OCI-LY1 (cell line): ENCODE data around the gene FRMD4A.

ENCODE experiments used
- H2AFZ ChIP-seq: fragments of 200-600 bp; sonication (generic), shearing (Covaris generic); 2 replicates; pipeline ENCODE4 v1.6.0; 2014; ENCODE audit warnings: antibody characterized with exemption, mild to moderate bottlenecking, low read length
- H3F3A ChIP-seq: fragments of 200-600 bp; sonication (generic), shearing (Covaris generic); 2 replicates; pipeline ENCODE4 v1.6.0; 2014; ENCODE audit warnings: mild to moderate bottlenecking, antibody characterized with exemption, low read length, moderate library complexity; ENCODE audit not compliant: insufficient read depth
- H3K27ac ChIP-seq: fragments of 200-600 bp; sonication (generic); 2 replicates; pipeline ENCODE4 v1.5.1; 2014; ENCODE audit warnings: low read length, mixed run types, mild to moderate bottlenecking, low read depth; ENCODE audit not compliant: poor library complexity, severe bottlenecking
- H3K27me3 ChIP-seq: fragments of 200-600 bp; sonication (generic); 2 replicates; pipeline ENCODE4 v1.6.0; 2014; ENCODE audit warnings: antibody characterized with exemption, mild to moderate bottlenecking, low read length, moderate library complexity; ENCODE audit not compliant: insufficient read depth
- H3K36me3 ChIP-seq: fragments of 200-600 bp; sonication (generic); 2 replicates; pipeline ENCODE4 v1.6.1; 2014; ENCODE audit warnings: mild to moderate bottlenecking, antibody characterized with exemption, low read length, moderate library complexity, mixed read lengths; ENCODE audit not compliant: insufficient read depth
- H3K4me1 ChIP-seq: fragments of 200-600 bp; sonication (generic); 2 replicates; pipeline ENCODE4 v1.5.1; 2014; ENCODE audit warnings: mild to moderate bottlenecking, low read length, moderate library complexity; ENCODE audit not compliant: insufficient read depth, severe bottlenecking
- H3K4me2 ChIP-seq: fragments of 200-600 bp; sonication (generic), shearing (Covaris generic); 2 replicates; pipeline ENCODE4 v1.6.1; 2014; ENCODE audit warnings: low read length
- H3K4me3 ChIP-seq: fragments of 200-600 bp; sonication (generic); 2 replicates; pipeline ENCODE4 v1.5.1; 2014; ENCODE audit warnings: low read length, low read depth, mild to moderate bottlenecking, mixed read lengths; ENCODE audit not compliant: poor library complexity, severe bottlenecking
- H3K79me2 ChIP-seq: fragments of 200-600 bp; shearing (Covaris generic); 2 replicates; pipeline ENCODE4 v1.6.1; 2016; ENCODE audit warnings: mixed run types, low read length, mixed read lengths; ENCODE audit not compliant: insufficient read depth
- H3K9ac ChIP-seq: fragments of 200-600 bp; sonication (generic), shearing (Covaris generic); 2 replicates; pipeline ENCODE4 v1.6.1; 2014; ENCODE audit warnings: mild to moderate bottlenecking, low read length, mixed read lengths
- H3K9me2 ChIP-seq: fragments of 200-600 bp; sonication (generic), shearing (Covaris generic); 2 replicates; pipeline ENCODE4 v1.6.1; 2014; ENCODE audit warnings: low read depth, mild to moderate bottlenecking, low read length, mixed read lengths
- H3K9me3 ChIP-seq: fragments of 200-600 bp; shearing (Covaris generic); 2 replicates; pipeline ENCODE4 v1.6.1; 2014; ENCODE audit warnings: low read length, mixed read lengths
- H4K20me1 ChIP-seq: fragments of 200-600 bp; sonication (generic), shearing (Covaris generic); 2 replicates; pipeline ENCODE4 v1.6.0; 2016; ENCODE audit warnings: mild to moderate bottlenecking, low read length; ENCODE audit not compliant: insufficient read depth
- CTCF ChIP-seq: fragments of 200-600 bp; sonication (generic), shearing (Covaris generic); IDR thresholded peaks from 2 replicates; pipeline ENCODE4 v1.5.1; 2017; ENCODE audit warnings: mild to moderate bottlenecking, antibody characterized with exemption, low read length, moderate library complexity, mixed read lengths
- EZH2 ChIP-seq: fragments of 200-600 bp; sonication (generic), shearing (Covaris generic); IDR thresholded peaks from 2 replicates; pipeline ENCODE4 v1.8.0; 2017; ENCODE audit warnings: borderline replicate concordance, mixed run types, mild to moderate bottlenecking, antibody characterized with exemption, low read length, moderate library complexity, mixed read lengths

The FRMD4A gene

GRCh38 chr10:13652860-13653259, 677.9 kb downstream of the FRMD4A start:
- no peak for TF ChIP-seq EZH2
- TF ChIP-seq CTCF = no peak
- H3K27ac ChIP-seq = no peak overlapping the region
- H3K36me3 ChIP-seq = no peaks in the 10 kb centered on the region

GRCh38 chr10:13651969-13652720, 678.6 kb downstream of the FRMD4A start:
- no peaks in the 10 kb centered on the region for H3K4me1 ChIP-seq
- no peak overlapping the region for H3K4me2 ChIP-seq

More at GRCh38 chr10:13652860-13653259, 677.9 kb downstream of the FRMD4A start:
- Histone ChIP-seq H4K20me1 (no peaks in the 10 kb centered on the region), H2AFZ (no peak overlapping the region), H3K4me1 (no peaks in the 10 kb centered on the region), H3K27me3 (no peaks in the 10 kb centered on the region), H3K4me3 (no peak overlapping the region), H3K9ac (no peak overlapping the region), H3K9me3 (no peaks in the 10 kb centered on the region), H3K9me2 (no peaks in the 10 kb centered on the region), H3K4me2 (no peak overlapping the region), H3F3A (no peaks in the 10 kb centered on the region), H3K79me2 (no peaks in the 10 kb centered on the region)

GRCh38 chr10:13650961-13651360, 679.8 kb downstream of the FRMD4A start:
- Histone ChIP-seq H2AFZ (no peak overlapping the region), H3K27ac (no peak overlapping the region), H3K9me3 (no peaks in the 10 kb centered on the region), H3K9me2 (no peaks in the 10 kb centered on the region), H3K4me1 (no peaks in the 10 kb centered on the region), H4K20me1 (no peaks in the 10 kb centered on the region), H3K36me3 (no peaks in the 10 kb centered on the region; the same call in 1 of the 2 replicates), H3K9ac (no peak overlapping the region), H3K27me3 (no peaks in the 10 kb centered on the region), H3K79me2 (no peaks in the 10 kb centered on the region), H3K4me3 (no peak overlapping the region), H3K4me2 (no peak overlapping the region), H3F3A (no peaks in the 10 kb centered on the region)
- TF ChIP-seq EZH2 (no peak), CTCF (no peak)

More at GRCh38 chr10:13651969-13652720, 678.6 kb downstream of the FRMD4A start:
- H3K4me3 ChIP-seq = no peak overlapping the region
- H2AFZ ChIP-seq = no peak overlapping the region
- no peaks in the 10 kb centered on the region for H3K79me2 ChIP-seq
- no peaks in the 10 kb centered on the region for H4K20me1 ChIP-seq
- no peaks in the 10 kb centered on the region for H3F3A ChIP-seq
- TF ChIP-seq EZH2 (no peak), CTCF (no peak)
- no peaks in the 10 kb centered on the region for H3K9me3 ChIP-seq
- H3K27me3 ChIP-seq = no peaks in the 10 kb centered on the region
- no peak overlapping the region for H3K27ac ChIP-seq
- H3K9ac ChIP-seq = no peak overlapping the region
- no peaks in the 10 kb centered on the region for H3K9me2 ChIP-seq
- H3K36me3 ChIP-seq = no peaks in the 10 kb centered on the region
